Measurements from ENCODE around the gene CDC6. TPM values are rescaled to one million over a fixed set of nuclear protein-coding genes. Genes with fewer than 3 reads are reported as not detected.

The CDC6 gene
- total and polyA plus RNA-seq, 8 donors = 0.71 to 3.3 (median 1.3) TPM

GRCh38 chr17:40349477-40349894, 61.8 kb downstream of the CDC6 start:
- TF ChIP-seq CTCF (IDR thresholded peaks at IDR 0.05) = no peak
- Histone ChIP-seq H3K4me3 (no peak overlapping the region), H3K36me3 (peaks cover 0 to 10% (median 9%) of the 10 kb centered on the region in 3 donors), H3K27ac (peak overlapping the region in 1 of 4 donors; percentile 44), H3K9me3 (no peaks in the 10 kb centered on the region), H3K27me3 (no peaks in the 10 kb centered on the region), H3K4me1 (peaks cover 21 to 40% (median 22%) of the 10 kb centered on the region in 3 donors)
- intact Hi-C loops (cut with DNase I) = loop anchor here in 1 of 3 donors (5.0 kb wide), 1 partner anchor 37 kb away; no protein-coding TSS in a partner anchor
- 77 to 78% methylated on average over 10 of the region's 10 CpGs for WGBS, 2 donors
- FAIRE-seq (no peak), DNase-seq (peak in 1 of 6 donors; percentile 30), ATAC-seq (no peak)

GRCh38 chr17:40349895-40350688, 62.4 kb downstream of the CDC6 start:
- FAIRE-seq (no peak), DNase-seq (peak in 2 of 6 donors; percentile 36 to 60), ATAC-seq (no peak)
- H3K27ac ChIP-seq = no peak overlapping the region
- H3K4me3 ChIP-seq = no peak overlapping the region
- H3K4me1 ChIP-seq = peaks cover 18 to 34% (median 22%) of the 10 kb centered on the region in 3 donors
- WGBS, 2 donors = 71 to 75% methylated on average over 19 of the region's 19 CpGs
- peaks cover 0 to 10% (median 9%) of the 10 kb centered on the region in 3 donors for H3K36me3 ChIP-seq
- no peak for TF ChIP-seq CTCF (IDR thresholded peaks at IDR 0.05)
- H3K9me3 ChIP-seq = no peaks in the 10 kb centered on the region
- intact Hi-C loops (cut with DNase I) = loop anchor here (5.0 kb wide), 3 partner anchors 38 to 138 kb away; no protein-coding TSS in a partner anchor
- no peaks in the 10 kb centered on the region for H3K27me3 ChIP-seq

GRCh38 chr17:40350689-40351358, 63.1 kb downstream of the CDC6 start:
- H3K36me3 ChIP-seq = peaks cover 0 to 10% (median 9%) of the 10 kb centered on the region in 3 donors
- H3K4me3 ChIP-seq = no peak overlapping the region
- peaks cover 18 to 27% (median 22%) of the 10 kb centered on the region in 3 donors for H3K4me1 ChIP-seq
- ATAC-seq (no peak), DNase-seq (peak in 1 of 6 donors; percentile 43), FAIRE-seq (no peak)
- TF ChIP-seq CTCF (IDR thresholded peaks at IDR 0.05) = no peak
- intact Hi-C loops (cut with DNase I) = loop anchor here (5.0 kb wide), 2 partner anchors 49 to 139 kb away; no protein-coding TSS in a partner anchor
- H3K9me3 ChIP-seq = no peaks in the 10 kb centered on the region
- 75 to 79% methylated on average over 14 to 17 of the region's 17 CpGs for WGBS, 2 donors
- no peak overlapping the region for H3K27ac ChIP-seq
- no peaks in the 10 kb centered on the region for H3K27me3 ChIP-seq

- 86 to 87% methylated on average over 26 to 27 of the region's 27 CpGs for WGBS, 2 donors
- H3K4me3 ChIP-seq = no peak overlapping the region
- no peaks in the 10 kb centered on the region for H3K9me3 ChIP-seq
- no peak for FAIRE-seq
- peaks cover 0 to 10% (median 9%) of the 10 kb centered on the region in 3 donors for H3K36me3 ChIP-seq
- no peaks in the 10 kb centered on the region for H3K27me3 ChIP-seq
- DNase-seq = peak in 2 of 6 donors; percentile 29 to 65
- no peak for TF ChIP-seq CTCF (IDR thresholded peaks at IDR 0.05)
- intact Hi-C loops (cut with DNase I) = loop anchor here (5.0 kb wide), 2 partner anchors 49 to 139 kb away; no protein-coding TSS in a partner anchor
- H3K27ac ChIP-seq = no peak overlapping the region
- ATAC-seq = no peak
- peaks cover 17 to 20% (median 19%) of the 10 kb centered on the region in 3 donors for H3K4me1 ChIP-seq
Measured at GRCh38 chr17:40351359-40352236, 63.9 kb downstream of the CDC6 start.
